Activated B cell treated with CpG ODN at 0.5 μM for 24 hours (primary cell): ENCODE measurements around the gene KIR3DL1. TPM values are rescaled to one million over a fixed set of nuclear protein-coding genes. Genes with fewer than 3 reads are reported as not detected.
"Not testable (repeated sequence)": the region's sequence is repeated elsewhere in the genome, so short reads cannot be mapped to it uniquely, and the experiment has no call there.

ENCODE experiments used
- ATAC-seq: fragments of 200-7000 bp; cut with Tn5 transposase; one replicate; pipeline ENCODE4 v1.10.0; 2021; ENCODE audit warnings: low read depth, mild to moderate bottlenecking, moderate library complexity
- CTCF ChIA-PET: fragments of 350-600 bp; sonication (Branson Sonifier 250); formaldehyde crosslinking; loops from one replicate; lab custom pipeline; 2021; ENCODE audit warnings: antibody characterized with exemption; lab: Charles Lee
- POLR2A ChIA-PET: fragments of 350-600 bp; sonication (Branson Sonifier 250); formaldehyde crosslinking; loops from one replicate; lab custom pipeline; 2021; ENCODE audit warnings: antibody characterized with exemption; lab: Charles Lee
- DNase-seq: peaks from one replicate; pipeline ENCODE4 v3.0.0; 2022
- H3K27ac Mint-ChIP-seq: one replicate; pipeline ENCODE4 v1.8.0; 2020; ENCODE audit warnings: mixed read lengths
- H3K27me3 Mint-ChIP-seq: one replicate; pipeline ENCODE4 v1.8.0; 2021; ENCODE audit warnings: mixed read lengths
- H3K36me3 Mint-ChIP-seq: one replicate; pipeline ENCODE4 v1.8.0; 2021; ENCODE audit warnings: low read depth, mixed read lengths
- H3K4me1 Mint-ChIP-seq: one replicate; pipeline ENCODE4 v1.8.0; 2021; ENCODE audit warnings: mixed read lengths
- H3K4me3 Mint-ChIP-seq: one replicate; pipeline ENCODE4 v1.8.0; 2020; ENCODE audit warnings: mild to moderate bottlenecking, mixed read lengths
- H3K9me3 Mint-ChIP-seq: one replicate; pipeline ENCODE4 v1.8.0; 2020; ENCODE audit warnings: mixed read lengths
- CTCF ChIP-seq: fragments of 200-600 bp; IDR thresholded peaks from one replicate; pipeline ENCODE4 v1.8.0; 2022; ENCODE audit warnings: antibody characterized with exemption, mild to moderate bottlenecking
- intact Hi-C: fragments of 100-400 bp; cut with micrococcal nuclease; formaldehyde crosslinking; loops from one replicate; pipeline ENCODE4 v1.15.1; 2024
- total RNA-seq: library from RNA; stranded (reverse); gene quantifications from 2 replicates; pipeline ENCODE4 v1.2.3, GENCODE V29; 2022

KIR3DL1 gene
- total RNA-seq, 1 donor from 2014 or later = not detected

GRCh38 chr19:54788154-54788553 lies 28.1 kb upstream of the KIR3DL1 start:
- H3K27ac Mint-ChIP-seq, ATAC-seq, H3K36me3 Mint-ChIP-seq, POLR2A ChIA-PET, H3K9me3 Mint-ChIP-seq, H3K4me1 Mint-ChIP-seq, H3K4me3 Mint-ChIP-seq, CTCF ChIA-PET, intact Hi-C loops, DNase-seq: not testable (repeated sequence)
- peaks cover 11% of the 10 kb centered on the region for H3K27me3 Mint-ChIP-seq

DNA sequence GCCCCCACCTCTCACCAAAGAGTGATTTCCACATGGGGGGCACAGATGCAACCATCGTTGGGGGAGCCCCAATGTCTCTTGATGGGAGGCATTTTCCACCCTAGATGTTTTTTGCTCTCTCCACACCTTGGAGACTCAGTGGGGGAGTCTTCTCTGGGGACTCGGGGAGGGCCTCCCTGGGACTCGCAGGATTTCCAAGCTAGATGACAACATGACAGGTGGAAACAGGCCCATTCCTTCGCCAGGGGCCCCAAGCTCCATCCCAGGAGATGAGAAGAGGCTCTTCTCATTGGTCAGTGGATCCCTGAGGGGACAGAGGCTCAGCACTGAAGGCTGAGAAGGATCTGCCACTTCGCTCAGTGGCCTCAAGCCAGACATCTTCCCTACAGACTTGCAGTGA lies 25.6 kb upstream of the KIR3DL1 start:
- ATAC-seq (no peak), DNase-seq (no peak)
- Mint-ChIP-seq H3K9me3 (no peaks in the 10 kb centered on the region), H3K36me3 (no peaks in the 10 kb centered on the region), H3K4me1 (peaks cover 11% of the 10 kb centered on the region), H3K4me3 (no peak overlapping the region), H3K27me3 (peaks cover 9% of the 10 kb centered on the region), H3K27ac (no peak overlapping the region)
- no peak for TF ChIP-seq CTCF
- CTCF ChIA-PET = no interaction called here
- POLR2A ChIA-PET = no interaction called here
- intact Hi-C loops = no loop called here

DNA sequence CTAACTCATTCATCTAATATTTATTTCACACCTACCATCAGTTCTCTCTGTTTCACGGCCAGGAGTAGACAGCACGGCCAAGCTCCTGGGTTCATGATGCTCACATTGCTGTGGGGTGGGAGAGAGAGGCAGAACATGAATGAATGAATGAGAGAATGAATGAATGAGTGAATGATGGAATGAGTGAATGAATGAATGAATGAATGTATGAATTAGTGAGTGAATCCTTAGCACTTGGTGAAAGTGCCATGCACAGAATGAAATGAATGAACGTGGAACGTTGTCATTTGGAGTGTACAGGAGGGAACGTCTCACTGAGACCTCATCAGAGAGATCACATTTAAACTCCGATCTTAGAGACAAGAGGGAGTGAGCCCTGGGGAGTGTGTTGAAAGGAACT lies 24.8 kb upstream of the KIR3DL1 start:
- ATAC-seq = no peak
- peaks cover 16% of the 10 kb centered on the region for H3K4me1 Mint-ChIP-seq
- CTCF ChIA-PET = no interaction called here
- intact Hi-C loops = no loop called here
- peaks cover 5% of the 10 kb centered on the region for H3K27me3 Mint-ChIP-seq
- H3K4me3 Mint-ChIP-seq = no peak overlapping the region
- no peaks in the 10 kb centered on the region for H3K9me3 Mint-ChIP-seq
- no peak overlapping the region for H3K27ac Mint-ChIP-seq
- no peaks in the 10 kb centered on the region for H3K36me3 Mint-ChIP-seq
- TF ChIP-seq CTCF = no peak
- POLR2A ChIA-PET = no interaction called here
- DNase-seq = no peak

- no peak for ATAC-seq
- no peak for TF ChIP-seq CTCF
- CTCF ChIA-PET = interaction anchor here (0.6 kb wide), 1 partner anchor 139 kb away, joined by 3 read pairs; no protein-coding TSS in a partner anchor
- POLR2A ChIA-PET = no interaction called here
- H3K27me3 Mint-ChIP-seq = peaks cover 4% of the 10 kb centered on the region
- no peaks in the 10 kb centered on the region for H3K36me3 Mint-ChIP-seq
- intact Hi-C loops = no loop called here
- H3K4me3 Mint-ChIP-seq = peak overlapping the region; percentile 73
- DNase-seq = no peak
- peaks cover 16% of the 10 kb centered on the region for H3K4me1 Mint-ChIP-seq
- H3K9me3 Mint-ChIP-seq = no peaks in the 10 kb centered on the region
- H3K27ac Mint-ChIP-seq = peak overlapping the region; percentile 5
Observed at GRCh38 chr19:54792814-54793213, 23.5 kb upstream of the KIR3DL1 start.

DNA sequence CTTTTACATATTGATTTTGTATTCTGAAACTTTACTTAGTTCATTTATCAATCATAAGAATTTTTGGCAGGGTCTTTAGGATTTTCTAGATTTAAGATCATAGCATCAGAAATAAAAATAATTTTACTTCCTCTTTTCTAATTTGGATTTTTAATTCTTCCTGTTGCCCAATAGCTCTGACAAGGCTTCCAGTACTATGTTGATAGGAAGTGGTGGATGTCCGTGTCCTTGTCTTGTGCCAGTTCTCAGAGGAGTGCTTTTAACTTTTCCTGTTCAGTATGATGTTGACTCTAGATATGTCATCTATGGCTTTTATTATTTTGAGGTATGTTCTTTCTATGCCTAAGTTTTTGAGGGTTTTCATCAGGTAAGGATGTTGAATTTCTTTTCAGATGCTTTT lies 20.5 kb upstream of the KIR3DL1 start:
- Mint-ChIP-seq H3K9me3 (no peaks in the 10 kb centered on the region), H3K27ac (no peak overlapping the region), H3K4me3 (no peak overlapping the region), H3K4me1 (peaks cover 16% of the 10 kb centered on the region), H3K36me3 (no peaks in the 10 kb centered on the region), H3K27me3 (peaks cover 7% of the 10 kb centered on the region)
- ChIA-PET POLR2A (no interaction called here), CTCF (no interaction called here)
- ATAC-seq = no peak
- TF ChIP-seq CTCF = no peak
- no peak for DNase-seq
- intact Hi-C loops = no loop called here

- no peak for TF ChIP-seq CTCF
- H3K9me3 Mint-ChIP-seq = no peaks in the 10 kb centered on the region
- CTCF ChIA-PET = no interaction called here
- POLR2A ChIA-PET = no interaction called here
- intact Hi-C loops = no loop called here
- H3K4me3 Mint-ChIP-seq = no peak within 1 kb of the TSS
- DNase-seq (no peak), ATAC-seq (no peak)
- H3K4me1 Mint-ChIP-seq = no peaks in the 10 kb centered on the region
- no peak within 1 kb of the TSS for H3K27ac Mint-ChIP-seq
- peaks cover 23% of the 10 kb centered on the region for H3K27me3 Mint-ChIP-seq
- H3K36me3 Mint-ChIP-seq = no peaks in the 10 kb centered on the region
Observed at GRCh38 chr19:54803410-54803809, 12.9 kb upstream of the KIR3DL1 start, which contains the start of gene KIR2DL4. KIR2DL4 (plus strand) TSS chr19:54803610; CDS start chr19:54803652, 42 bp downstream.
